GM12872 (cell line): ENCODE measurements around the gene CASZ1.

Experiments used
- CTCF ChIP-seq: IDR thresholded peaks from 3 replicates; pipeline ENCODE4 v1.5.1; 2011; ENCODE audit warnings: low read depth, mild to moderate bottlenecking, low read length, moderate library complexity; ENCODE audit not compliant: insufficient read depth

CASZ1 gene

GRCh38 chr1:10591010-10591409 is 205.4 kb downstream of the CASZ1 start:
- no peak for TF ChIP-seq CTCF

GRCh38 chr1:10589074-10589473 is 207.4 kb downstream of the CASZ1 start:
- no peak for TF ChIP-seq CTCF

GRCh38 chr1:10588640-10589039 is 207.8 kb downstream of the CASZ1 start:
- no peak for TF ChIP-seq CTCF
